ENCODE results near the gene EFNA5. TPM values are rescaled to one million over a fixed set of nuclear protein-coding genes. Genes with fewer than 3 reads are reported as not detected.

Gene EFNA5
- total and polyA plus RNA-seq, 10 of the 15 experiments (the other 5 are each of a cell fraction or from before 2014, with no cell fraction given), result 0.19 to 12.6 (median 3.9) TPM

DNA sequence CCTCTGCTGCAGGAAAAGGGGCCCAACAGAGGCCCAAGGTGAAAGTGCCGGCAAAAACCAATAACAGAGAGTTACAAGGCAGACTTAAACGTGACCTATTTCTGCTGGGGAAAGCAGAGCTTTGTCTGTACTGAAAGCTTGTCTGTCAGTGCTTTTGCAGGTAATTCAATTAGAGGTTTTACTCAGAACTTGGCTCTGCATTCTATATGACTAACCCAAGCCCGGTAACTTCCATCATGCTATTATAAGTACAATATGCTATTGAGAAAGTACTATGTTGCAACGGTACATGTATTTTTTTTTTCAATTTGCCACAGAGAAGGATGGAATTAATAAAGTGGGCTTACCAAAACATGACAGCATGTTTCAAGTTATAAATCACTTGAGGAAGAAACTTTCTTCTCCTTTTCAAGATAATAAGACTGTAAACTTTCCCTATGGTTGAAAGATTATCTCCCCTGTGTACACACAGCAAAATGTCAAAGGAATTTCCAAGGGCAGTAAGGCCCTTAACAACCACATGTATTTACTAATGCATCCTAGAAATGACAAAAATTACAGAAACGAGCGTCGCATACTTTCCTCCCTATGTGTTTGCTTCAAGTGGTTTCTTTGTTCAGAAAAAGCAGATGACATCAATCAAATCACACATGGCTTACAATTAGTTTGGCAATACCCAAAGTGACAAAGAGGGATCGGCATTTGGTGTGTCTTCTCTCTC is 282.4 kb downstream of the EFNA5 start (continued):
- TF ChIP-seq ZNF687 (IDR thresholded peaks at IDR 0.05), result 0 out of 2 replicates have a peak, but pooled peaks have one; percentile 45

DNA sequence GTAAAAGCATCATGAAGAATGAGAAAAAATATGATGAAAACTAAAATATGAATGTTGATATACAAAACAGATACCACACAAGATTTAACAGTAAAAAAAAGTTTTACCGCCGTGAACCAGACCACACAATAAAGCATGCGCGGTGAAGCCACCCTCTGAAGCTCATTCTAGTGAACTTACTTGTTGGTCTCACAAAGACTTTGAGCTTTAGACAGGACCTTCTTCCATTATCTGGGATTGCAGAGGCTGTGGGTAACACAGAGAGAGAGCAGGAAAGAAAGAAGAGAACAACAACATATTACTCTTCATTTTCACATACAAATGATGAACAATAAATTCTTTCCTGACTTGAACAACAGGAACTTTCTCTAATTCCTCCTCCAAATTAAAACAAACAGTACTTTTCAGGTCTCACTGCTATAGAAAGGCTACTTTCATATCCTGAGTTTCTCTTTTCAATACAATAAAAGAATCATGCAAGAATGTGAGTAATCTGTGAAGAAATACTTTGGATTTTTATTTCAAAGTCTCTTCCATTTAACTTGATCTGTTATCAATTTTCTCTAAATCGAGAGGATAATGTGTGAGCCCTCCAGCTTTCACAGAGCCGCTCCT is 283.1 kb downstream of the EFNA5 start:
- ATAC-seq, result no peak
- Histone ChIP-seq H3K4me3 (no peak overlapping the region), H3K4me2 (ENCODE audit: control insufficient read depth, insufficient read depth) (peak overlapping the region; percentile 95), H3K27me3 (replicated peaks in 1 of 2; ENCODE audit: control insufficient read depth in 2 of 2, insufficient read depth in 2 of 2, low read length in 1 of 2) (no peaks in the 10 kb centered on the region), H4K20me1 (ENCODE audit: control insufficient read depth, insufficient read depth) (no peaks in the 10 kb centered on the region), H3K9ac (ENCODE audit: control insufficient read depth, insufficient read depth, low read length) (peak overlapping the region; percentile 18), H3K36me3 (ENCODE audit: control insufficient read depth in 2 of 2, insufficient read depth in 2 of 2, low read length in 1 of 2) (no peaks in the 10 kb centered on the region), H3K9me3 (replicated peaks; ENCODE audit: control insufficient read depth, insufficient read depth, low read length) (no peaks in the 10 kb centered on the region; the same call in 2 of the 3 replicates), H3K27ac (ENCODE audit: control insufficient read depth, insufficient read depth) (peak overlapping the region; percentile 69), H3K4me1 (ENCODE audit: control insufficient read depth, insufficient read depth, low read length) (peaks cover 22% of the 10 kb centered on the region), H2AFZ (ENCODE audit: control insufficient read depth, low read depth, low read length) (no peak overlapping the region; the same call in 1 of the 2 replicates), H3K79me2 (ENCODE audit: control insufficient read depth, insufficient read depth, low read length) (no peaks in the 10 kb centered on the region)
- SMC1A ChIA-PET (ENCODE audit: uncharacterized antibody, unreplicated experiment), result interaction anchor here (0.7 to 5.8 kb wide), 14 partner anchors 9 to 184 kb away, joined by 3 to 50 read pairs (median 4); no protein-coding TSS in a partner anchor
- POLR2A ChIA-PET, result interaction anchor here (0.8 to 1.1 kb wide), 3 partner anchors 22 to 180 kb away, joined by 3 to 4 read pairs (median 3); no protein-coding TSS in a partner anchor
- no peak for FAIRE-seq
- in situ Hi-C loops (cut with MboI), result no loop called here
- no peak for DNase-seq (ENCODE audit: low read depth, low spot score)
- WGBS (ENCODE audit: insufficient coverage, insufficient replicate concordance, low lambda C conversion rate, missing lambda C conversion rate), result 82% methylated on average over 6 of the region's 6 CpGs
- TSS peak; percentile 42 for BruUV-seq (replicated peaks)
- RAD21 ChIA-PET (ENCODE audit: unreplicated experiment), result interaction anchor here (0.6 to 6.3 kb wide), 12 partner anchors 9 to 185 kb away, joined by 3 to 44 read pairs (median 4); no protein-coding TSS in a partner anchor
- intact Hi-C loops (cut with micrococcal nuclease; ENCODE audit: unreplicated experiment), result loop anchor here (1.0 to 10.0 kb wide), 5 partner anchors 22 to 427 kb away; no protein-coding TSS in a partner anchor
- CTCF ChIA-PET, result interaction anchor here (1.5 to 5.5 kb wide), 7 partner anchors 9 to 184 kb away, joined by 3 to 33 read pairs (median 5); no protein-coding TSS in a partner anchor
- TF ChIP-seq EP300 (IDR thresholded peaks at IDR 0.05; ENCODE audit: borderline replicate concordance in 1 of 2, control insufficient read depth in 1 of 2, low read depth in 2 of 2, low read length in 2 of 2), result no peak
- TF ChIP-seq IRF4 (IDR thresholded peaks at IDR 0.05; ENCODE audit: low read depth, low read length), result no peak
- no peak for TF ChIP-seq KLF5 (IDR thresholded peaks at IDR 0.05; ENCODE audit: partially characterized antibody)
- TF ChIP-seq STAT3 (IDR thresholded peaks at IDR 0.05; ENCODE audit: low read depth, low read length), result no peak
- no peak for TF ChIP-seq ZNF207 (IDR thresholded peaks at IDR 0.05; ENCODE audit: borderline replicate concordance)
- TF ChIP-seq, protein P1, sequence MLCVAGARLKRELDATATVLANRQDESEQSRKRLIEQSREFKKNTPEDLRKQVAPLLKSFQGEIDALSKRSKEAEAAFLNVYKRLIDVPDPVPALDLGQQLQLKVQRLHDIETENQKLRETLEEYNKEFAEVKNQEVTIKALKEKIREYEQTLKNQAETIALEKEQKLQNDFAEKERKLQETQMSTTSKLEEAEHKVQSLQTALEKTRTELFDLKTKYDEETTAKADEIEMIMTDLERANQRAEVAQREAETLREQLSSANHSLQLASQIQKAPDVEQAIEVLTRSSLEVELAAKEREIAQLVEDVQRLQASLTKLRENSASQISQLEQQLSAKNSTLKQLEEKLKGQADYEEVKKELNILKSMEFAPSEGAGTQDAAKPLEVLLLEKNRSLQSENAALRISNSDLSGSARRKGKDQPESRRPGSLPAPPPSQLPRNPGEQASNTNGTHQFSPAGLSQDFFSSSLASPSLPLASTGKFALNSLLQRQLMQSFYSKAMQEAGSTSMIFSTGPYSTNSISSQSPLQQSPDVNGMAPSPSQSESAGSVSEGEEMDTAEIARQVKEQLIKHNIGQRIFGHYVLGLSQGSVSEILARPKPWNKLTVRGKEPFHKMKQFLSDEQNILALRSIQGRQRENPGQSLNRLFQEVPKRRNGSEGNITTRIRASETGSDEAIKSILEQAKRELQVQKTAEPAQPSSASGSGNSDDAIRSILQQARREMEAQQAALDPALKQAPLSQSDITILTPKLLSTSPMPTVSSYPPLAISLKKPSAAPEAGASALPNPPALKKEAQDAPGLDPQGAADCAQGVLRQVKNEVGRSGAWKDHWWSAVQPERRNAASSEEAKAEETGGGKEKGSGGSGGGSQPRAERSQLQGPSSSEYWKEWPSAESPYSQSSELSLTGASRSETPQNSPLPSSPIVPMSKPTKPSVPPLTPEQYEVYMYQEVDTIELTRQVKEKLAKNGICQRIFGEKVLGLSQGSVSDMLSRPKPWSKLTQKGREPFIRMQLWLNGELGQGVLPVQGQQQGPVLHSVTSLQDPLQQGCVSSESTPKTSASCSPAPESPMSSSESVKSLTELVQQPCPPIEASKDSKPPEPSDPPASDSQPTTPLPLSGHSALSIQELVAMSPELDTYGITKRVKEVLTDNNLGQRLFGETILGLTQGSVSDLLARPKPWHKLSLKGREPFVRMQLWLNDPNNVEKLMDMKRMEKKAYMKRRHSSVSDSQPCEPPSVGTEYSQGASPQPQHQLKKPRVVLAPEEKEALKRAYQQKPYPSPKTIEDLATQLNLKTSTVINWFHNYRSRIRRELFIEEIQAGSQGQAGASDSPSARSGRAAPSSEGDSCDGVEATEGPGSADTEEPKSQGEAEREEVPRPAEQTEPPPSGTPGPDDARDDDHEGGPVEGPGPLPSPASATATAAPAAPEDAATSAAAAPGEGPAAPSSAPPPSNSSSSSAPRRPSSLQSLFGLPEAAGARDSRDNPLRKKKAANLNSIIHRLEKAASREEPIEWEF (IDR thresholded peaks at IDR 0.05; ENCODE audit: insufficient replicate concordance, low read depth, low read length), result no peak
- TF ChIP-seq RFX5 (IDR thresholded peaks at IDR 0.05; ENCODE audit: low read depth, low read length), result no peak
- TF ChIP-seq, protein P2, sequence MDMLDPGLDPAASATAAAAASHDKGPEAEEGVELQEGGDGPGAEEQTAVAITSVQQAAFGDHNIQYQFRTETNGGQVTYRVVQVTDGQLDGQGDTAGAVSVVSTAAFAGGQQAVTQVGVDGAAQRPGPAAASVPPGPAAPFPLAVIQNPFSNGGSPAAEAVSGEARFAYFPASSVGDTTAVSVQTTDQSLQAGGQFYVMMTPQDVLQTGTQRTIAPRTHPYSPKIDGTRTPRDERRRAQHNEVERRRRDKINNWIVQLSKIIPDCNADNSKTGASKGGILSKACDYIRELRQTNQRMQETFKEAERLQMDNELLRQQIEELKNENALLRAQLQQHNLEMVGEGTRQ (IDR thresholded peaks at IDR 0.05; ENCODE audit: borderline replicate concordance, low read depth, low read length), result no peak
